Measurements from ENCODE around the gene TTC31.
"Not testable (repeated sequence)": the region's sequence is repeated elsewhere in the genome, so short reads cannot be mapped to it uniquely, and the experiment has no call there.

The TTC31 gene

GRCh38 chr2:74482801-74483674 is at the start of gene TTC31, which contains the start of gene CCDC142:
TSS of gene TTC31 (plus strand) at chr2:74483081. CDS start at chr2:74483096, 15 bp downstream.
TSS of gene CCDC142 (minus strand) at chr2:74482998. CDS start at chr2:74482837, 161 bp downstream.
- DNase-seq, result peak; percentile 97

GRCh38 chr2:74436111-74436805 is 46.6 kb upstream of the TTC31 start:
- DNase-seq, result no peak

GRCh38 chr2:74436848-74437695 is 45.8 kb upstream of the TTC31 start:
- no peak for DNase-seq

- DNase-seq, result no peak
Observed at GRCh38 chr2:74438248-74438647, 44.6 kb upstream of the TTC31 start.

GRCh38 chr2:74439373-74439772 is 43.5 kb upstream of the TTC31 start:
- no peak for DNase-seq

- no peak for DNase-seq
Observed at GRCh38 chr2:74439803-74440377, 43.0 kb upstream of the TTC31 start.

GRCh38 chr2:74440378-74441169 is 42.3 kb upstream of the TTC31 start:
- DNase-seq, result peak; percentile 67

GRCh38 chr2:74441170-74441689 is 41.7 kb upstream of the TTC31 start:
- no peak for DNase-seq

- DNase-seq, result no peak
Observed at GRCh38 chr2:74441690-74442482, 41.0 kb upstream of the TTC31 start, which contains the start of gene RTKN. TSS of gene RTKN (minus strand) at chr2:74441937. CDS start at chr2:74441816, 121 bp downstream.

- not testable (repeated sequence) for DNase-seq
Observed at GRCh38 chr2:74442483-74443297, 40.2 kb upstream of the TTC31 start.

GRCh38 chr2:74444498-74445318 is 38.2 kb upstream of the TTC31 start:
- no peak for DNase-seq

GRCh38 chr2:74447230-74447999 is 35.5 kb upstream of the TTC31 start:
- DNase-seq, result no peak

GRCh38 chr2:74448771-74449170 is 34.1 kb upstream of the TTC31 start:
- DNase-seq, result no peak

- DNase-seq, result no peak
Observed at GRCh38 chr2:74450570-74451190, 32.2 kb upstream of the TTC31 start.

GRCh38 chr2:74454654-74455511 is 28.0 kb upstream of the TTC31 start, which contains the start of gene INO80B:
TSS of gene INO80B (plus strand) at chr2:74455087. CDS start at chr2:74455117, 30 bp downstream.
- DNase-seq, result peak; percentile 98

- DNase-seq, result no peak
Observed at GRCh38 chr2:74457129-74457548, 25.7 kb upstream of the TTC31 start.

Data from suppressor macrophage treated with lipopolysaccharide for 4 hours (primary cell).